GM23338 (cell line): Measurements from ENCODE around the gene SNX5. TPM values are rescaled to one million over a fixed set of nuclear protein-coding genes. Genes with fewer than 3 reads are reported as not detected.

ENCODE experiments used
- ATAC-seq: fragments of 200-7000 bp; cut with Tn5 transposase; 3 replicates; pipeline ENCODE4 v1.9.1; 2020
- DNase-seq: peaks from one replicate; pipeline ENCODE4 v3.0.0-alpha.2; 2015; ENCODE audit warnings: low spot score
- H2AFZ ChIP-seq: fragments of 200-600 bp; sonication (generic); 2 replicates; pipeline ENCODE4 v1.8.0; 2016; ENCODE audit warnings: antibody characterized with exemption, mild to moderate bottlenecking, moderate library complexity
- H3F3A ChIP-seq: fragments of 200-600 bp; sonication (generic); replicated peaks from 2 replicates; pipeline ENCODE4 v1.8.0; 2017; ENCODE audit warnings: antibody characterized with exemption, mixed run types, low read depth
- H3K27ac ChIP-seq: fragments of 200-600 bp; sonication (generic); 2 replicates; pipeline ENCODE4 v1.6.1; 2016; ENCODE audit warnings: low read depth
- H3K27me3 ChIP-seq: fragments of 200-600 bp; sonication (generic); 2 replicates; pipeline ENCODE4 v1.8.0; 2016; ENCODE audit warnings: mild to moderate bottlenecking, mixed run types, moderate library complexity; ENCODE audit not compliant: insufficient read depth
- H3K36me3 ChIP-seq: fragments of 200-600 bp; sonication (generic); 2 replicates; pipeline ENCODE4 v1.8.0; 2016; ENCODE audit warnings: mild to moderate bottlenecking; ENCODE audit not compliant: insufficient read depth
- H3K4me1 ChIP-seq: fragments of 200-600 bp; sonication (generic); 2 replicates; pipeline ENCODE4 v1.8.0; 2016; ENCODE audit warnings: mild to moderate bottlenecking, moderate library complexity; ENCODE audit not compliant: insufficient read depth
- H3K4me2 ChIP-seq: fragments of 200-600 bp; sonication (generic); 2 replicates; pipeline ENCODE4 v1.7.1; 2017; ENCODE audit warnings: mixed run types
- H3K4me3 ChIP-seq: fragments of 200-600 bp; sonication (generic); 2 replicates; pipeline ENCODE4 v1.6.1; 2016; ENCODE audit warnings: mixed run types
- H3K79me2 ChIP-seq: fragments of 200-600 bp; sonication (generic); replicated peaks from 2 replicates; pipeline ENCODE4 v1.8.0; 2017; ENCODE audit warnings: mild to moderate bottlenecking; ENCODE audit not compliant: insufficient read depth
- H3K9me2 ChIP-seq: fragments of 200-600 bp; sonication (generic); 2 replicates; pipeline ENCODE4 v1.8.0; 2017; ENCODE audit not compliant: insufficient read depth
- H4K20me1 ChIP-seq: fragments of 200-600 bp; sonication (generic); replicated peaks from 2 replicates; pipeline ENCODE4 v1.8.0; 2017; ENCODE audit warnings: mild to moderate bottlenecking; ENCODE audit not compliant: insufficient read depth
- H3K27ac Mint-ChIP-seq: 2 replicates; pipeline ENCODE4 v1.8.0; 2020; ENCODE audit warnings: inconsistent platforms, mild to moderate bottlenecking, moderate library complexity, mixed read lengths
- H3K27me3 Mint-ChIP-seq: 3 replicates; pipeline ENCODE4 v1.8.0; 2022; ENCODE audit warnings: low read depth, mild to moderate bottlenecking, moderate library complexity, mixed read lengths, inconsistent platforms; ENCODE audit not compliant: insufficient read depth, poor library complexity
- H3K36me3 Mint-ChIP-seq: 3 replicates; pipeline ENCODE4 v1.8.0; 2021; ENCODE audit warnings: low read depth, mild to moderate bottlenecking, inconsistent platforms, moderate library complexity, mixed read lengths
- H3K4me1 Mint-ChIP-seq: 3 replicates; pipeline ENCODE4 v1.8.0; 2020; ENCODE audit warnings: mild to moderate bottlenecking, inconsistent platforms, mixed read lengths
- H3K4me3 Mint-ChIP-seq: 3 replicates; pipeline ENCODE4 v1.8.0; 2021; ENCODE audit warnings: moderate library complexity, mild to moderate bottlenecking, inconsistent platforms, mixed read lengths
- H3K9me3 Mint-ChIP-seq: 3 replicates; pipeline ENCODE4 v1.8.0; 2020; ENCODE audit warnings: moderate library complexity, mild to moderate bottlenecking, inconsistent platforms, mixed read lengths
- CREB1 ChIP-seq: fragments of 250-450 bp; sonication (Bioruptor Pico); IDR thresholded peaks from 2 replicates; pipeline ENCODE4 v1.5.0; 2020; ENCODE audit warnings: low read depth, mild to moderate bottlenecking, moderate library complexity
- CTCF ChIP-seq, 2 experiments: fragments of 200-600 bp in 1 of 2; sonication (generic) in 1 of 2; conservative IDR thresholded peaks; 2 replicates each; pipeline versions ENCODE4 v1.5.1 to v1.6.1; 2016 to 2017; ENCODE audit warnings: antibody characterized with exemption in 2 of 2, low read depth in 2 of 2, mild to moderate bottlenecking in 2 of 2, moderate library complexity in 1 of 2
- ETS1 ChIP-seq: IDR thresholded peaks from 2 replicates; pipeline ENCODE4 v1.6.1; 2016; ENCODE audit warnings: antibody characterized with exemption
- EZH2 ChIP-seq: fragments of 200-600 bp; sonication (generic); IDR thresholded peaks from one replicate; pipeline ENCODE4 v1.8.0; 2017; ENCODE audit warnings: antibody characterized with exemption, mild to moderate bottlenecking, low read depth; ENCODE audit not compliant: unreplicated experiment
- EZH2phosphoT487 ChIP-seq: fragments of 200-600 bp; sonication (generic); IDR thresholded peaks from one replicate; pipeline ENCODE4 v1.8.1; 2018; ENCODE audit warnings: antibody characterized with exemption; ENCODE audit not compliant: unreplicated experiment
- JUNB ChIP-seq: IDR thresholded peaks from one replicate; pipeline ENCODE4 v1.6.1; 2016; ENCODE audit warnings: antibody characterized with exemption; ENCODE audit not compliant: unreplicated experiment
- NANOG ChIP-seq: IDR thresholded peaks from 2 replicates; pipeline ENCODE4 v1.6.1; 2016; ENCODE audit warnings: antibody characterized with exemption, borderline replicate concordance
- POLR2AphosphoS5 ChIP-seq: IDR thresholded peaks from 2 replicates; pipeline ENCODE4 v1.6.1; 2016; ENCODE audit warnings: antibody characterized with exemption, low read depth
- REST ChIP-seq: IDR thresholded peaks from one replicate; pipeline ENCODE4 v1.6.1; 2018; ENCODE audit warnings: antibody characterized with exemption; ENCODE audit not compliant: unreplicated experiment
- STAT1 ChIP-seq: IDR thresholded peaks from one replicate; pipeline ENCODE4 v1.6.1; 2016; ENCODE audit warnings: antibody characterized with exemption; ENCODE audit not compliant: unreplicated experiment
- ZNF114 ChIP-seq: fragments of 250-450 bp; sonication (Bioruptor Pico); IDR thresholded peaks from 2 replicates; pipeline ENCODE4 v1.5.0; 2020; ENCODE audit warnings: mild to moderate bottlenecking, moderate library complexity
- ZNF331 ChIP-seq: fragments of 250-450 bp; sonication (Bioruptor Pico); IDR thresholded peaks from 2 replicates; pipeline ENCODE4 v1.5.0; 2020; ENCODE audit warnings: low read depth, mild to moderate bottlenecking, moderate library complexity
- ZNF462 ChIP-seq: fragments of 250-450 bp; sonication (Bioruptor Pico); IDR thresholded peaks from 2 replicates; pipeline ENCODE4 v1.5.0; 2020; ENCODE audit warnings: mild to moderate bottlenecking, moderate library complexity
- polyA plus RNA-seq: library from polyadenylated mRNA; unstranded; fragments of >200 nt; fragmentation: Nextera tagmentation; extraction: Ambion mirVana; gene quantifications from 2 replicates; pipeline ENCODE4 v1.2.1, GENCODE V29; 2016
- total RNA-seq: library from RNA; depleted of rRNA; stranded (reverse); fragments of >200 nt; shearing (Covaris generic); gene quantifications from 2 replicates; pipeline ENCODE4 v1.2.3, GENCODE V29; 2014

Gene SNX5
- total and polyA plus RNA-seq, 2 experiments from 2014 or later: 167 to 287 TPM

- no peaks in the 10 kb centered on the region for H3K27me3 Mint-ChIP-seq
- Histone ChIP-seq H4K20me1 (no peaks in the 10 kb centered on the region), H3K36me3 (no peaks in the 10 kb centered on the region), H3K4me3 (no peak overlapping the region), H3K27me3 (no peaks in the 10 kb centered on the region), H2AFZ (no peak overlapping the region), H3K4me1 (no peaks in the 10 kb centered on the region), H3F3A (no peaks in the 10 kb centered on the region), H3K4me2 (no peak overlapping the region), H3K27ac (no peak overlapping the region), H3K9me2 (no peaks in the 10 kb centered on the region), H3K79me2 (no peaks in the 10 kb centered on the region)
- DNase-seq (peak; percentile 30), ATAC-seq (no peak)
- TF ChIP-seq POLR2AphosphoS5 (no peak), ZNF462 (no peak), CREB1 (CRISPR knock-in tag) (no peak), ETS1 (no peak), ZNF331 (CRISPR knock-in tag) (no peak), EZH2phosphoT487 (no peak), CTCF (conservative IDR thresholded peaks at IDR 0.05; ENCODE audit: low read depth in 2 of 2) (no peak), ZNF114 (no peak), JUNB (no peak), STAT1 (no peak), EZH2 (no peak), NANOG (no peak), REST (no peak)
- H3K36me3 Mint-ChIP-seq: no peaks in the 10 kb centered on the region
- H3K4me1 Mint-ChIP-seq: peaks cover 5% of the 10 kb centered on the region; the same call in 2 of the 3 replicates
- H3K4me3 Mint-ChIP-seq: no peak overlapping the region
- H3K27ac Mint-ChIP-seq: no peak overlapping the region
- H3K9me3 Mint-ChIP-seq: no peaks in the 10 kb centered on the region; the same call in 2 of the 3 replicates
These were observed 57.7 kb downstream of the SNX5 start for GRCh38 chr20:17910828-17911294.
